Large intestine (tissue), 3 donors: Measurements from ENCODE around the gene PSTPIP1. TPM values are rescaled to one million over a fixed set of nuclear protein-coding genes. Genes with fewer than 3 reads are reported as not detected.

Source experiments
- DNase-seq, 2 donors: peaks; one replicate each; pipeline versions ENCODE4 v3.0.0 to v3.0.0-alpha.2; 2013
- H3K27ac ChIP-seq: one replicate; pipeline ENCODE4 v1.5.1; 2013; ENCODE audit warnings: low read length
- H3K27me3 ChIP-seq: 2 replicates; pipeline ENCODE4 v1.6.1; 2013; ENCODE audit warnings: low read length; ENCODE audit not compliant: control insufficient read depth, insufficient read depth
- H3K36me3 ChIP-seq: 2 replicates; pipeline ENCODE4 v1.6.1; 2013; ENCODE audit warnings: low read length; ENCODE audit not compliant: control insufficient read depth, insufficient read depth
- H3K4me1 ChIP-seq: one replicate; pipeline ENCODE4 v1.6.1; 2013; ENCODE audit warnings: low read length; ENCODE audit not compliant: control insufficient read depth, insufficient read depth
- H3K4me3 ChIP-seq: one replicate; pipeline ENCODE4 v1.5.1; 2013; ENCODE audit warnings: low read length
- H3K9me3 ChIP-seq: one replicate; pipeline ENCODE4 v1.6.1; 2013; ENCODE audit warnings: mild to moderate bottlenecking, low read depth, low read length, moderate library complexity; ENCODE audit not compliant: control insufficient read depth
- WGBS: methylation state at CpG from one replicate; pipeline ENCODE4 v1.1.5; 2013; ENCODE audit warnings: low lambda C conversion rate; ENCODE audit not compliant: insufficient coverage; 5-methylcytosine and 5-hydroxymethylcytosine counted together
- polyA plus RNA-seq: library from polyadenylated mRNA; unstranded; fragments of 120-200 nt; gene quantifications from one replicate; pipeline ENCODE4 v1.2.1, GENCODE V29; 2013

The PSTPIP1 gene
- polyA plus RNA-seq, 1 donor, result 3.1 TPM

DNA sequence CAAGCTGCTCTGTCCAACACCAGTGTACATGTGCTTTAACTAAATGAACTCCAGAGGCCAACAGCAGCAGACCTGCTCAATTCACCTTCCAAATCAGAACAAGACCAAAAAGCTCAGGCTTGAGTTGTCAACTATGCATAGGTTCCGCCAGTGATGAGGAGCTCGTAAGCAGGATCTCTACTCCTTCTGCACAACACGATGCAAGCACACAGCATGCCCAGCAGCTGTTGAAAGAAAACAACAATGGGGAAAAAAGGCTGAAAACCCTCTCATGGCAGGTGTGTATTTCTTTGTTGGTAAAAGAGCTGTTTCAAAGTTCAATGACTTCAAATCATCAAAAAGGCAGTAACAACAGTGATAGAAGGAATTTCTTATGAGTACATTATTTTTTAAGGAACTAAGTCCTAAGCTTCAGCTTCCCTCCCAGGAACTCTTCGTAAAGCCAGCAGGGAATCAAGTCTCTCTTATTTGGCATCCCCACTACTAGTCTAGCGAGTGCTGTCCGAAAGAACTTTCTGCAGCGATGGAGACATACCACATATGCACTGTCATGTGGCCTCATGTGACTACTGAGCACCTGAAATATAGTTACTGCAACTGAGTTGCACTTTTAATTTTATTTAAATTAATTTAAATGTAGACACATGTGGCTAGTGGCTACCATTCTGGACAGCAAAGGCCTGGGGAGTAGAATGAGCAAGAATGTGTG lies 51.9 kb downstream of the PSTPIP1 start:
- Histone ChIP-seq H3K4me3 (no peak overlapping the region), H3K9me3 (no peaks in the 10 kb centered on the region), H3K27me3 (no peaks in the 10 kb centered on the region), H3K27ac (no peak overlapping the region), H3K36me3 (peaks cover 72% of the 10 kb centered on the region), H3K4me1 (no peaks in the 10 kb centered on the region)
- WGBS, result no CpG with 5 or more reads among the region's 7 CpGs
- DNase-seq, result no peak

DNA sequence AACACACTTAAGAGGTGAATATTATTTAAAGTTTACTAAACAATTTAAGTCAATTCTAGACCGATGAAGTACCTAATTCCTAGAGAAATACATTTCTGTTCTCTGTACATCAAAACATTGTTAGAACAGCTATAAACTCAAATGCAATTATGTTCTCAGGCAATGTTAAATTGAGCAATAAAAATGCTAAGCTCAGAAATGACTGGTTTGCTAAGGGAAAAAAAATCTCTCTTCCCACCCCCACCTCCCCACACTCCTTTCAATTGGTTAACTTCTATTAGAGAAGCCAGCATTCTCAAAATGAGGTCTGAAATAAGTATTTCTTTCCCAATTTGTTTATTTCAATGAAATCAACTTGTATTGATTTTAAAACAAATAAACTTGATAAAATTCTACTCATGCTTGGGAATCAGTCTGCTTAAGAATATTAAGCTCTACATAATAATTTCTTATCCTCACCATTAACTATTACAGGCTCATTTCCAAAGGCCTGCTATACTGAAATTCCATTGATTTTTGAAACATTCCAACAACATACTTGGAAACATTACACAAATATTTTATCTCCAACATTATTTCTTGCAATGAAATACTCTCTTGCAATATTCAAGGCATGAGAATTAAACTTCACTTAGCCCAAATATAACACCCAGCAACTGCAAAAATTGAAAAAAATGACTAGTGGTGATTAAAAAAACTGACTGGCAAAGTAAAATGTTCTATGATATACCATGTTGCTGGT lies 53.4 kb downstream of the PSTPIP1 start:
- Histone ChIP-seq H3K9me3 (no peaks in the 10 kb centered on the region), H3K27ac (no peak overlapping the region), H3K4me3 (no peak overlapping the region), H3K4me1 (no peaks in the 10 kb centered on the region), H3K27me3 (no peaks in the 10 kb centered on the region), H3K36me3 (peaks cover 71% of the 10 kb centered on the region)
- WGBS, result 60% methylated on average over 1 of the region's 1 CpG
- no peak for DNase-seq

DNA sequence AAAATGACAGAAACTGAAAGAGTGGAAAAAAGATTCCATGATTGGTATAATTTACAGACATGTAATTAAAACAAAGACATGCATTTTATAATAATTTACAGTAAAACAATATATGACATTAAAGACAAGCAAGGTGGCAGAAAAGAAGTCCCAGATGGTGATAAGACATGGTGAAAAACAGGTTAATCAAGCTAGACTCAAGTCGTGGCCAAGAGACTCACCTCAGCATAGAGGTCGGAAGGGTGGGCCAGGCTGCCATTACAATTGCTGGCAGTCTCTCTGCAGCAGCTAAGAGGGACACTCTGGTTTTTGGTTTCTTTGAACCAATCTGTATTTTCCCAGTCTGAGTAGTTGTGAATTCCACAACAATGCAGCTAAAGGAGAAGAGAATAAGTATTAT lies 57.6 kb downstream of the PSTPIP1 start:
- no peaks in the 10 kb centered on the region for H3K27me3 ChIP-seq
- H3K36me3 ChIP-seq, result peaks cover 51% of the 10 kb centered on the region
- H3K9me3 ChIP-seq, result no peaks in the 10 kb centered on the region
- no peak overlapping the region for H3K27ac ChIP-seq
- no peak for DNase-seq
- WGBS, result no CpG with 5 or more reads among the region's 2 CpGs
- peaks cover 8% of the 10 kb centered on the region for H3K4me1 ChIP-seq
- H3K4me3 ChIP-seq, result no peak overlapping the region

DNA sequence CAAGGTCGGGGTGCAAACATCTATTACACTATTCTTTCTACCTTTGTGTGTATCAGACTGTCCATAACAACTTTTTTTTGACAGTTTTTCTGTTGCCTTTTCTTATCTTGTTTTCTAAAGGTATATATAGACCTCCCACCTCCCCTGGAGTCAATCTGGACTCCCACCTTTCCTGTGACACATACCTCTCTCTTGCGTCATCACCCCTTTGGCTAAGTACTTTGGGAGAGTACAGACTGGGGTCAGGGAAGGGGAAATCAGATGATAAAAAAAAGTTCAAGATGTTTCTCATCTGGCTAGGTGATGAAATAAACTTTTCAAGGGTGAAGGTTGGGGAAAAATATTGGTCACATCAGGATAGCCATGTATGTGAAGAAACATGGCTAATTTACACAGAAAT lies 58.8 kb downstream of the PSTPIP1 start:
- Histone ChIP-seq H3K27me3 (no peaks in the 10 kb centered on the region), H3K4me3 (no peak overlapping the region), H3K9me3 (no peaks in the 10 kb centered on the region), H3K4me1 (peaks cover 14% of the 10 kb centered on the region), H3K36me3 (peaks cover 51% of the 10 kb centered on the region), H3K27ac (no peak overlapping the region)
- DNase-seq, result no peak
- WGBS, result 83% methylated on average over 1 of the region's 2 CpGs

DNA sequence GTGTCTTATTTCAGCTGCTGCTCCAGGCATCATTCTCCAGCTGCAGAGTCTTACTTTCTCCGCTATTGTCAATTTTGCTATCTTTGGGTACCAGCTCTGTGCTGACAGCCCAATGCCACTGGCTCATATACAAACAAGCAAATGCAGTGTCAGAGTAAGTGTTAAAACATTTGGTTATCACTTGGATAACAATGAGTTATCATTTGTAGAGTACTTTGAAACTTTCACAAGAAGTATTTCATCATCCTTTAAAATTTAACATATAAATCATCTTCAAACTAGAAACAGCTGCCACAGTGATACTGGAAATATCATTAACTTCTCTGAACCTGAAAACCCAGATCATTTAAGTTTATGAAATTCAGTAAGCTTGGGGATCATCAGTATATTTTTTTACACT lies 62.1 kb downstream of the PSTPIP1 start:
- Histone ChIP-seq H3K27me3 (no peaks in the 10 kb centered on the region), H3K36me3 (peaks cover 25% of the 10 kb centered on the region), H3K9me3 (no peaks in the 10 kb centered on the region), H3K4me3 (no peak overlapping the region), H3K27ac (peak overlapping the region; percentile 6), H3K4me1 (peaks cover 32% of the 10 kb centered on the region)
- WGBS, result no CpG with 5 or more reads among the region's 1 CpG
- peak in 1 of 2 donors; percentile 38 for DNase-seq

DNA sequence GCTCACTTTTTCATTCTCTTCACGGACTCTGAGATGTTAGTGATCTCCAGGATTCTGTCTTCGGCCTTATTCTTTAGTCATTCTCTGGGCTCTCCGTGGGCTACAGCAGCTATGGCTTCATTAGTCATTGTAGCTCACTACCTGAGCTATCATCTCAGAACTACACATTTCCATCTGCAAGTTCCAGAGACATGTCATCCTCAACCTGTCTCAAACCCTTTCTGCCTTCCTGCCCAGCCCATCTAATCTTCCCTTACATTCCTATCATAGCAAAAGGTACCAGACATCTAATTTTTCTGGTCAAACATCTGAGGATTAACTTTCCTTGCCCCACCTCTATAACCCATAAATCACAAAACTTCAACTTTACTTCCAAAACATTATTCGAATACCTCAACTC lies 62.8 kb downstream of the PSTPIP1 start:
- H3K4me1 ChIP-seq, result peaks cover 33% of the 10 kb centered on the region
- DNase-seq, result no peak
- H3K27me3 ChIP-seq, result no peaks in the 10 kb centered on the region
- no peak overlapping the region for H3K4me3 ChIP-seq
- H3K9me3 ChIP-seq, result no peaks in the 10 kb centered on the region
- WGBS, result 40% methylated on average over 1 of the region's 4 CpGs
- H3K27ac ChIP-seq, result peak overlapping the region; percentile 6
- peaks cover 19% of the 10 kb centered on the region for H3K36me3 ChIP-seq

DNA sequence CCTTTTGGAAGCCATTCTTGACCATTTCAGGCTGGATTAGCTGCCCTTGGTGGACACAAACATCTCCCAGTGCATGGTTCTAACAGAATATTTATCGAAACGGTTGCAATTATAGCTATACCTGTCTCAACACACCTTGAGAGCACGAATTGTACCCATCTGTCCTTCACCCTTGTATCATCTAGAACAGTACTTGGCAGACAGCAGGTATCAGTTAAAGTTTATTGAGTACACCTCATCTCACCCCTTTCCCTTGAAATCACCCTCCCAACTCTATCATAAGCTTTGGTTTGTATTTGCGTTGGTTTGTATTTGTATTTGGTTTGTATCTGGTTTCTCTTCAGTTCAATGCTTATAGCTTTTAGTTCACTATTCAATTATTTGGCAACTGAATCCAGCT lies 63.5 kb downstream of the PSTPIP1 start:
- Histone ChIP-seq H3K36me3 (peaks cover 16% of the 10 kb centered on the region), H3K4me3 (no peak overlapping the region), H3K27ac (no peak overlapping the region), H3K4me1 (peaks cover 34% of the 10 kb centered on the region), H3K27me3 (no peaks in the 10 kb centered on the region), H3K9me3 (no peaks in the 10 kb centered on the region)
- no peak for DNase-seq
- no CpG with 5 or more reads among the region's 4 CpGs for WGBS

DNA sequence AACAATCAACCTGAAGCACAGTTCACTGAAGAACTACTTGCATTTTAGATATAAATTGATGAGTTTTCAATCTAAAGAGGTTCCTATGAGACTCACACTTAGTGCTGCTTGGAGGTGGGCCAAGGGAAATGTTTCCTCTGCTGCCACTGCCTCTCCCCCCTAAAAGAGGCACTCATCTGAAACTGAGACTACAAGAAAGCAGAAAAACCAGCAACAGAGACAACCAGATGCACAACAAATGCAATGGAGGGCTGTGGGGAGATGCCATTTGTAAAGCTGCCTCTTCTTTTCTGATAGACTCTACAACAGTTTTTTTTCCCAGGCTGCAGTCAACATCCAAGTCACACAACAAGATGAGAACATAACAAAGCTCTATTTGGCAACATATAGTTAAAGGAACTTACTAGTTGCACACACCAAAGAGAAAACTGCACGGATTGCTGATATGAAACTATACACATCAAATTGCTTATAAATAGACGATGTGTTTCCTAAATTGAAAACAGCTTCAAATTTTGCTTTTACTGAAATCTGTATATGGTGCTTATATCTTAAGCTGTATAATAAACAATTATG lies 64.9 kb downstream of the PSTPIP1 start:
- H3K9me3 ChIP-seq, result no peaks in the 10 kb centered on the region
- H3K4me3 ChIP-seq, result no peak overlapping the region
- no peak for DNase-seq
- H3K4me1 ChIP-seq, result peaks cover 45% of the 10 kb centered on the region
- H3K27ac ChIP-seq, result no peak overlapping the region
- WGBS, result 86% methylated on average over 1 of the region's 2 CpGs
- peaks cover 13% of the 10 kb centered on the region for H3K36me3 ChIP-seq
- H3K27me3 ChIP-seq, result no peaks in the 10 kb centered on the region

DNA sequence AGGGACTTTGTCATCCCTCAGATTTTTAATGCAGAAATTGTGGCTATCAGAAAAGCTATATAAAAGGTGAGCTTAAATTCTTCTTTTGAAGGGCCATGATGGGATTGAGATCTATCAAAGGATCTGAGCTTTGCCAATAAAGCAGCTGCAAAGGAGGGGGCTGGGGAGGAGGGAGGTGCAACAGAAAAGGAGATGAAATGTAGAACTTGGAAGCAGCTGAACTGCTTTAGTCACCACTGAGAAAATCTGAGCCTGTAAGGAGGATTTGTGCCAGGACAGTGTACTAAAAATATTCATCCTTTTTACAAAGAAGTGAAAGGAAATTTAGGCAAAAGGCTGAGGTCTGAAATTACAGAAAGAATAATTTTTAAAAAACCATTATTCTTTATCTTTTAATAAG lies 65.6 kb downstream of the PSTPIP1 start:
- H3K4me1 ChIP-seq, result peaks cover 51% of the 10 kb centered on the region
- no peak overlapping the region for H3K4me3 ChIP-seq
- DNase-seq, result no peak
- no peak overlapping the region for H3K27ac ChIP-seq
- H3K27me3 ChIP-seq, result no peaks in the 10 kb centered on the region
- H3K36me3 ChIP-seq, result peaks cover 10% of the 10 kb centered on the region
- H3K9me3 ChIP-seq, result no peaks in the 10 kb centered on the region

DNA sequence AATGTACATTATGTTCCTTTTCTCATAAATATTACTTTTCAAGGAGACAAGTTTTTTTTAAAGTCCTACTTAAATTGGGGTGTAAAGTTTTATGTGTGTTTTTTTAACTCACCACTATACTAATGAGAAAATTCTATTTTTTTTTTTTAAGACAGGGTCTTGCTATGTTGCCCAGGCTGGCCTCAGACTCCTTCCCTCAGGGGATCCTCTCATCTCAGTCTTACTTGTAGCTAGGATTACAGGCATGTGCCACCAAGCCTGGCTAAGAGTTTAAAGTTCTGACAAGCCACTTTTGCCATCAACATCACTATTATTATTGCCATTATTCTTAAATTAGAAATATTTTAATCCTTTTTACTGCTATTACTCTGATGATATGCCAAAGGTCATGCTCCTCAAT lies 68.3 kb downstream of the PSTPIP1 start:
- H3K4me3 ChIP-seq, result no peak overlapping the region
- DNase-seq, result no peak
- H3K27me3 ChIP-seq, result no peaks in the 10 kb centered on the region
- peak overlapping the region; percentile 68 for H3K27ac ChIP-seq
- H3K36me3 ChIP-seq, result peaks cover 4% of the 10 kb centered on the region
- H3K9me3 ChIP-seq, result no peaks in the 10 kb centered on the region
- H3K4me1 ChIP-seq, result peaks cover 61% of the 10 kb centered on the region
